Endothelial cell of umbilical vein (primary cell): ENCODE data around the gene CHMP4B. TPM values are rescaled to one million over a fixed set of nuclear protein-coding genes. Genes with fewer than 3 reads are reported as not detected.

ENCODE experiments used
- BruUV-seq: library from RNA; stranded (reverse); fragments of 400-500 nt; replicated peaks from 2 replicates; lab custom pipeline; 2021; lab: Mats Ljungman, UMichigan
- CTCF ChIA-PET: fragments of 300-600, 350-600 bp; sonication (Branson Sonifier 250); formaldehyde crosslinking; loops from one replicate; lab custom pipeline; 2021; ENCODE audit warnings: antibody characterized with exemption, inconsistent platforms; lab: Charles Lee
- POLR2A ChIA-PET: fragments of 300-600, 350-600 bp; sonication (Branson Sonifier 250); formaldehyde crosslinking; loops from one replicate; lab custom pipeline; 2021; ENCODE audit warnings: antibody characterized with exemption, inconsistent platforms; lab: Charles Lee
- DNase-seq: peaks from one replicate; pipeline ENCODE4 v3.0.0-alpha.2; 2011; ENCODE audit warnings: low read depth, low spot score
- FAIRE-seq: peaks from 2 replicates; lab custom pipeline; 2011; peaks lifted over from hg19 to GRCh38; lab: Jason Lieb, UNC
- H2AFZ ChIP-seq: 2 replicates; pipeline ENCODE4 v1.6.0; 2012; ENCODE audit warnings: low read depth, low read length, control low read depth, inconsistent platforms
- H3K27ac ChIP-seq: 2 replicates; pipeline ENCODE4 v1.5.1; 2011; ENCODE audit warnings: low read depth, mild to moderate bottlenecking, control low read depth, low read length, moderate library complexity; ENCODE audit not compliant: insufficient read depth
- H3K27me3 ChIP-seq, 2 experiments: 2 replicates each; pipeline versions ENCODE4 v1.6.0 to v1.6.1; 2011; ENCODE audit warnings: low read length in 2 of 2, mixed read lengths in 1 of 2; ENCODE audit not compliant: control insufficient read depth in 2 of 2, insufficient read depth in 2 of 2
- H3K36me3 ChIP-seq, 2 experiments: 2 replicates in 1 of 2; 3 replicates in 1 of 2; pipeline ENCODE4 v1.5.1; 2011; ENCODE audit warnings: low read length in 2 of 2, mild to moderate bottlenecking in 1 of 2, moderate library complexity in 1 of 2; ENCODE audit not compliant: control insufficient read depth in 2 of 2, insufficient read depth in 2 of 2; ENCODE audit errors: extremely low read depth in 1 of 2
- H3K4me1 ChIP-seq: 3 replicates; pipeline ENCODE4 v1.5.1; 2011; ENCODE audit warnings: mild to moderate bottlenecking, low read length; ENCODE audit not compliant: control insufficient read depth, insufficient read depth; ENCODE audit errors: extremely low read depth
- H3K4me2 ChIP-seq: 2 replicates; pipeline ENCODE4 v1.6.1; 2011; ENCODE audit warnings: low read length, control low read depth, mixed read lengths; ENCODE audit not compliant: insufficient read depth
- H3K4me3 ChIP-seq, 3 experiments: fragments of 200-600 bp in 1 of 3; sonication (generic), shearing (Covaris generic) in 1 of 3; replicated peaks in 1 of 3; 2 replicates each; pipeline ENCODE4 v1.5.1; 2011 to 2016; ENCODE audit warnings: control low read depth in 3 of 3, low read length in 3 of 3, mild to moderate bottlenecking in 2 of 3, inconsistent platforms in 1 of 3, low read depth in 1 of 3, moderate library complexity in 1 of 3; ENCODE audit not compliant: insufficient read depth in 1 of 3
- H3K79me2 ChIP-seq: 2 replicates; pipeline ENCODE4 v1.6.0; 2012; ENCODE audit warnings: low read length, inconsistent platforms; ENCODE audit not compliant: control insufficient read depth, insufficient read depth
- H3K9ac ChIP-seq: replicated peaks from 2 replicates; pipeline ENCODE3; 2011; ENCODE audit warnings: low read length, control low read depth; ENCODE audit not compliant: insufficient read depth; ENCODE audit errors: extremely low read depth
- H3K9me1 ChIP-seq: replicated peaks from 3 replicates; pipeline ENCODE4 v1.6.0; 2011; ENCODE audit warnings: mild to moderate bottlenecking, low read length; ENCODE audit not compliant: control insufficient read depth, insufficient read depth; ENCODE audit errors: extremely low read depth
- H3K9me3 ChIP-seq: replicated peaks from 2 replicates; pipeline ENCODE4 v1.5.1; 2012; ENCODE audit warnings: low read length, inconsistent platforms; ENCODE audit not compliant: control insufficient read depth, insufficient read depth
- H4K20me1 ChIP-seq: replicated peaks from 2 replicates; pipeline ENCODE3; 2011; ENCODE audit warnings: mild to moderate bottlenecking, low read length; ENCODE audit not compliant: control insufficient read depth, insufficient read depth; ENCODE audit errors: extremely low read depth
- CTCF ChIP-seq, 2 donors: IDR thresholded peaks; 1 replicate in 1 of 2; 2 replicates in 1 of 2; pipeline ENCODE4 v1.5.1; 2011; ENCODE audit warnings: low read length in 2 of 2, mild to moderate bottlenecking in 2 of 2, moderate library complexity in 2 of 2, control low read depth in 1 of 2, inconsistent platforms in 1 of 2, low read depth in 1 of 2; ENCODE audit not compliant: insufficient read depth in 1 of 2; ENCODE audit errors: extremely low read depth in 1 of 2
- EZH2 ChIP-seq: IDR thresholded peaks from 2 replicates; pipeline ENCODE4 v1.6.1; 2012; ENCODE audit warnings: borderline replicate concordance, low read depth, mild to moderate bottlenecking, moderate library complexity, low read length, inconsistent platforms; ENCODE audit not compliant: severe bottlenecking
- FOS ChIP-seq: IDR thresholded peaks from 2 replicates; pipeline ENCODE4 v1.6.1; 2011; ENCODE audit warnings: mild to moderate bottlenecking, low read length, moderate library complexity, borderline replicate concordance; ENCODE audit not compliant: insufficient read depth
- GATA2 ChIP-seq: IDR thresholded peaks from 2 replicates; pipeline ENCODE4 v1.7.0; 2011; ENCODE audit warnings: low read depth, mild to moderate bottlenecking, moderate library complexity, mixed read lengths, low read length; ENCODE audit not compliant: insufficient read length, insufficient read depth
- JUN ChIP-seq: IDR thresholded peaks from 2 replicates; pipeline ENCODE4 v1.6.1; 2011; ENCODE audit warnings: borderline replicate concordance, low read depth; ENCODE audit not compliant: insufficient read length, insufficient read depth
- MAX ChIP-seq: IDR thresholded peaks from 2 replicates; pipeline ENCODE4 v1.6.1; 2011; ENCODE audit not compliant: insufficient read depth, insufficient read length
- MYC ChIP-seq: IDR thresholded peaks from one replicate; pipeline ENCODE4 v1.6.1; 2011; ENCODE audit warnings: mild to moderate bottlenecking, low read depth, low read length
- POLR2A ChIP-seq: IDR thresholded peaks from 2 replicates; pipeline ENCODE4 v1.6.1; 2012; ENCODE audit warnings: low read depth, mild to moderate bottlenecking, control low read depth, low read length
- POLR2AphosphoS5 ChIP-seq: IDR thresholded peaks from 2 replicates; pipeline ENCODE4 v1.6.1; 2012; ENCODE audit warnings: low read depth, mild to moderate bottlenecking, control low read depth, low read length, moderate library complexity; ENCODE audit not compliant: insufficient read depth
- dilution Hi-C: fragments of 300-500 bp; cut with MboI; formaldehyde crosslinking; loops from one replicate; pipeline ENCODE4 v1.15.0; 2019; ENCODE audit warnings: low sequenced_read_pairs; ENCODE audit not compliant: extremely low pct_ligation_motif_present
- intact Hi-C: fragments of 100-400 bp; cut with micrococcal nuclease; formaldehyde crosslinking; loops from one replicate; pipeline ENCODE4 v1.10.0; 2022
- polyA plus RNA-seq, 4 experiments: library from polyadenylated mRNA; depleted of rRNA in 3 of 4; stranded (reverse) in 3 of 4; unstranded in 1 of 4; fragments of >200 nt; gene quantifications; 2 replicates each; pipeline versions ENCODE4 v1.2.1 to v1.2.3, GENCODE V29; 2011 to 2012; ENCODE audit warnings: missing spikeins in 1 of 4
- total RNA-seq: library from RNA; stranded (reverse); gene quantifications from 2 replicates; pipeline ENCODE4 v1.2.3, GENCODE V29; 2021

CHMP4B gene
- total and polyA plus RNA-seq, 2 donors (not counting 3 experiments of a cell fraction or from before 2014, with no cell fraction given): 64.7 to 112 TPM

GRCh38 chr20:33789109-33789857 is 21.9 kb upstream of the CHMP4B start:
- no peaks in the 10 kb centered on the region for H3K9me3 ChIP-seq
- intact Hi-C loops: loop anchor here (1.0 kb wide), 4 partner anchors 57 to 280 kb away; partner anchors contain the start of genes E2F1 and RALY
- TF ChIP-seq POLR2A (peak; percentile 57), GATA2 (no peak), JUN (peak; percentile 79), CTCF (IDR thresholded peaks at IDR 0.05; ENCODE audit: extremely low read depth in 1 of 2, insufficient read depth in 1 of 2, low read depth in 1 of 2, low read length in 2 of 2) (no peak), MAX (no peak), MYC (no peak), POLR2AphosphoS5 (peak; percentile 96), FOS (peak; percentile 98), EZH2 (no peak)
- peak overlapping the region; percentile 46 for H2AFZ ChIP-seq
- CTCF ChIA-PET: interaction anchor here (0.7 to 2.0 kb wide), 7 partner anchors 22 to 323 kb away, joined by 3 to 11 read pairs (median 5); partner anchors contain the start of genes ACTL10, CHMP4B, EIF2S2 and ZNF341
- dilution Hi-C loops: no loop called here
- peak; percentile 100 for FAIRE-seq
- H3K79me2 ChIP-seq: no peaks in the 10 kb centered on the region
- no peaks in the 10 kb centered on the region for H3K9me1 ChIP-seq
- BruUV-seq: no TSS peak
- H4K20me1 ChIP-seq: no peaks in the 10 kb centered on the region
- H3K4me2 ChIP-seq: peak overlapping the region; percentile 54
- no peaks in the 10 kb centered on the region for H3K36me3 ChIP-seq
- H3K27ac ChIP-seq: peak overlapping the region; percentile 97
- POLR2A ChIA-PET: interaction anchor here (0.9 kb wide), 1 partner anchor 37 kb away, joined by 3 read pairs; no protein-coding TSS in a partner anchor
- H3K27me3 ChIP-seq: no peaks in the 10 kb centered on the region
- H3K9ac ChIP-seq: peak overlapping the region; percentile 73
- DNase-seq: peak; percentile 99
- H3K4me1 ChIP-seq: peaks cover 53% of the 10 kb centered on the region
- H3K4me3 ChIP-seq: no peak overlapping the region
